K562 (cell line): ENCODE data around the gene SYS1. TPM values are rescaled to one million over a fixed set of nuclear protein-coding genes. Genes with fewer than 3 reads are reported as not detected.

Experiments
- ARID3A ChIP-seq: IDR thresholded peaks from 2 replicates; pipeline ENCODE4 v1.6.1; 2012; ENCODE audit warnings: low read depth, low read length, improper control_type of control experiment, borderline replicate concordance
- ATF1 ChIP-seq, 2 experiments: fragments of 450-650 bp in 1 of 2; IDR thresholded peaks; 2 replicates each; pipeline ENCODE4 v1.6.1; 2016; ENCODE audit warnings: missing compliant biosample characterization in 1 of 2, missing genetic modification characterization in 1 of 2
- BACH1 ChIP-seq: fragments of 200-800 bp; sonication (Bioruptor generic); IDR thresholded peaks from 2 replicates; pipeline ENCODE4 v1.6.1; 2016; ENCODE audit warnings: missing genetic modification characterization, missing compliant biosample characterization
- CTBP1 ChIP-seq: fragments of 450-650 bp; IDR thresholded peaks from 2 replicates; pipeline ENCODE4 v1.6.1; 2016; ENCODE audit warnings: borderline replicate concordance
- CXXC5 ChIP-seq: fragments of 250-450 bp; sonication (Bioruptor Pico); IDR thresholded peaks from 2 replicates; pipeline ENCODE4 v1.8.0; 2022; ENCODE audit warnings: inconsistent platforms, mild to moderate bottlenecking, moderate library complexity
- ETV5 ChIP-seq: sonication (generic); formaldehyde crosslinking; IDR thresholded peaks from 2 replicates; pipeline ENCODE4 v1.4.0; 2020; ENCODE audit warnings: low read depth, mild to moderate bottlenecking, missing genetic modification reagents
- FOXJ3 ChIP-seq: sonication (generic); formaldehyde crosslinking; IDR thresholded peaks from 2 replicates; pipeline ENCODE4 v1.4.0; 2020; ENCODE audit warnings: mild to moderate bottlenecking, missing genetic modification reagents
- FOXM1 ChIP-seq, 2 experiments: fragments of 450-650 bp in 1 of 2; sonication (generic) in 1 of 2; formaldehyde crosslinking in 1 of 2; IDR thresholded peaks; 2 replicates each; pipeline versions ENCODE4 v1.6.1 to v1.9.0; 2017 to 2022; ENCODE audit warnings: low read depth in 2 of 2, mild to moderate bottlenecking in 2 of 2, missing genetic modification reagents in 1 of 2, moderate library complexity in 1 of 2
- GABPA ChIP-seq: fragments of 200-800 bp; sonication (Bioruptor generic); conservative IDR thresholded peaks from 2 replicates; pipeline ENCODE4 v1.6.1; 2016; ENCODE audit warnings: low read depth, missing genetic modification characterization, missing compliant biosample characterization
- HNRNPLL ChIP-seq: fragments of 200-400 bp; formaldehyde crosslinking; IDR thresholded peaks from 2 replicates; pipeline ENCODE4 v1.6.1; 2017; ENCODE audit warnings: low read length, low read depth, mild to moderate bottlenecking; ENCODE audit not compliant: poor library complexity, severe bottlenecking
- JUN ChIP-seq, 2 experiments: sonication (generic) in 1 of 2; formaldehyde crosslinking in 1 of 2; IDR thresholded peaks; 2 replicates each; pipeline versions ENCODE4 v1.6.1 to v1.8.0; 2012 to 2022; ENCODE audit warnings: borderline replicate concordance in 2 of 2, mild to moderate bottlenecking in 2 of 2, improper control_type of control experiment in 1 of 2, low read depth in 1 of 2, low read length in 1 of 2, missing genetic modification reagents in 1 of 2
- KDM2B ChIP-seq: fragments of 250-450 bp; sonication (Bioruptor Pico); IDR thresholded peaks from 2 replicates; pipeline ENCODE4 v1.8.0; 2021; ENCODE audit warnings: mild to moderate bottlenecking, moderate library complexity
- PHB2 ChIP-seq: fragments of 450-650 bp; IDR thresholded peaks from 2 replicates; pipeline ENCODE4 v1.6.1; 2017; ENCODE audit warnings: low read depth
- POLR2A ChIP-seq: fragments of 450-650 bp; conservative IDR thresholded peaks from 2 replicates; pipeline ENCODE4 v1.6.1; 2016
- RB1 ChIP-seq: fragments of 450-650 bp; IDR thresholded peaks from 2 replicates; pipeline ENCODE4 v1.6.1; 2017; ENCODE audit warnings: low read depth, mild to moderate bottlenecking
- SNIP1 ChIP-seq: fragments of 450-650 bp; IDR thresholded peaks from 2 replicates; pipeline ENCODE4 v1.7.1; 2017; ENCODE audit warnings: low read depth, mild to moderate bottlenecking
- SRF ChIP-seq, 2 experiments: fragments of 250-450, 450-650 bp in 1 of 2; sonication (Bioruptor Pico) in 1 of 2; sonication (generic) in 1 of 2; formaldehyde crosslinking; IDR thresholded peaks; 2 replicates each; pipeline versions ENCODE4 v1.5.0 to v1.5.1; 2020 to 2022; ENCODE audit warnings: mild to moderate bottlenecking in 1 of 2, missing genetic modification reagents in 1 of 2
- STAG1 ChIP-seq: sonication (generic); formaldehyde crosslinking; IDR thresholded peaks from 2 replicates; pipeline ENCODE4 v1.5.0; 2020; ENCODE audit warnings: missing genetic modification reagents, borderline replicate concordance
- SUPT5H ChIP-seq: fragments of 450-650 bp; IDR thresholded peaks from 2 replicates; pipeline ENCODE4 v1.6.1; 2016
- TAF1 ChIP-seq: IDR thresholded peaks from 2 replicates; pipeline ENCODE4 v1.6.1; 2011; ENCODE audit warnings: mild to moderate bottlenecking, low read length, moderate library complexity; ENCODE audit not compliant: insufficient read depth, control insufficient read depth, severe bottlenecking; ENCODE audit errors: extremely low read depth
- TBP ChIP-seq: optimal IDR thresholded peaks from 2 replicates; pipeline ENCODE3; 2011; ENCODE audit warnings: low read depth, low read length, improper control_type of control experiment
- ZBTB7A ChIP-seq: IDR thresholded peaks from 2 replicates; pipeline ENCODE4 v1.6.1; 2011; ENCODE audit warnings: low read depth, mild to moderate bottlenecking, low read length, moderate library complexity, borderline replicate concordance; ENCODE audit not compliant: control insufficient read depth
- ZFX ChIP-seq: sonication (generic); formaldehyde crosslinking; IDR thresholded peaks from 2 replicates; pipeline ENCODE4 v1.8.0; 2022; ENCODE audit warnings: mild to moderate bottlenecking, missing genetic modification reagents, moderate library complexity
- ZNF239 ChIP-seq: fragments of 250-450 bp; sonication (Bioruptor Pico); IDR thresholded peaks from 2 replicates; pipeline ENCODE4 v1.4.0; 2020; ENCODE audit warnings: mild to moderate bottlenecking
- ZNF431 ChIP-seq: sonication (generic); formaldehyde crosslinking; IDR thresholded peaks from 2 replicates; pipeline ENCODE4 v1.8.0; 2022; ENCODE audit warnings: mild to moderate bottlenecking, missing genetic modification reagents
- polyA plus RNA-seq, 8 experiments: library from polyadenylated mRNA; depleted of rRNA in 4 of 8; stranded (reverse) in 5 of 8; unstranded in 3 of 8; fragments of >200 nt; fragmentation: Nextera tagmentation in 2 of 8; fragmentation: Illumina TruSeq in 1 of 8; extraction: Ambion mirVana in 2 of 8; extraction: Trizol in 1 of 8; gene quantifications; 2 replicates each; pipeline versions ENCODE4 v1.2.1 to v1.2.3, GENCODE V29; 2011 to 2014; ENCODE audit warnings: inconsistent platforms in 1 of 8, missing spikeins in 1 of 8
- total RNA-seq, 7 experiments: library from RNA; depleted of rRNA in 6 of 7; stranded (reverse); fragments of >200 nt in 6 of 7; fragmentation: Illumina TruSeq in 2 of 7; extraction: Trizol in 2 of 7; gene quantifications; 2 replicates each; pipeline versions ENCODE4 v1.2.1 to v1.2.3, GENCODE V29; 2011 to 2021; ENCODE audit warnings: low replicate concordance in 1 of 7
- TF ChIP-seq, protein P1 (sequence below): sonication (generic); formaldehyde crosslinking; IDR thresholded peaks from 2 replicates; pipeline ENCODE4 v1.8.0; 2022; ENCODE audit warnings: missing genetic modification reagents, mild to moderate bottlenecking, borderline replicate concordance

SYS1 gene
- total and polyA plus RNA-seq, 9 of the 15 experiments (the other 6 are each of a cell fraction or from before 2014, with no cell fraction given), result 11.1 to 25.2 (median 17.5) TPM

GRCh38 chr20:45406260-45407066 is 43.5 kb downstream of the SYS1 start (continued):
- TF ChIP-seq ZNF431 (CRISPR knock-in tag) (peak; percentile 53; the same call in 1 of the 2 replicates), ARID3A (no peak), ZFX (peak; percentile 69), TAF1 (peak; percentile 41), ATF1 (CRISPR knock-in tag; IDR thresholded peaks at IDR 0.05) (no peak), ATF1 (tag; IDR thresholded peaks at IDR 0.05) (0 out of 2 replicates have a peak, but pooled peaks have one; percentile 14), SUPT5H (peak; percentile 47; the same call in 1 of the 2 replicates), KDM2B (CRISPR knock-in tag) (peak; percentile 62; the same call in 1 of the 2 replicates), FOXM1 (IDR thresholded peaks at IDR 0.05; ENCODE audit: low read depth) (no peak), FOXM1 (CRISPR knock-in tag; IDR thresholded peaks at IDR 0.05; ENCODE audit: low read depth) (no peak), STAG1 (CRISPR knock-in tag) (0 out of 2 replicates have a peak, but pooled peaks have one; percentile 18), SNIP1 (no peak), FOXJ3 (CRISPR knock-in tag) (no peak), BACH1 (tag) (no peak), POLR2A (0 out of 2 replicates have a peak, but pooled peaks have one; percentile 24), ETV5 (CRISPR knock-in tag) (peak; percentile 17; the same call in 1 of the 2 replicates), GABPA (tag) (peak; percentile 87), HNRNPLL (peak; percentile 68), ZBTB7A (peak; percentile 91), TBP (peak; percentile 49), RB1 (peak; percentile 63; the same call in 1 of the 2 replicates), ZNF239 (no peak), JUN (IDR thresholded peaks at IDR 0.05; ENCODE audit: borderline replicate concordance, low read depth, low read length) (no peak), JUN (CRISPR knock-in tag; IDR thresholded peaks at IDR 0.05; ENCODE audit: borderline replicate concordance) (0 out of 2 replicates have a peak, but pooled peaks have one; percentile 15), SRF (CRISPR knock-in tag; IDR thresholded peaks at IDR 0.05) (0 out of 4 replicates have a peak, but pooled peaks of 1 of the 2 experiments have one; percentile 40), CXXC5 (CRISPR knock-in tag) (peak; percentile 79), CTBP1 (peak; percentile 62; the same call in 1 of the 2 replicates), PHB2 (no peak)
- TF ChIP-seq, protein P1, sequence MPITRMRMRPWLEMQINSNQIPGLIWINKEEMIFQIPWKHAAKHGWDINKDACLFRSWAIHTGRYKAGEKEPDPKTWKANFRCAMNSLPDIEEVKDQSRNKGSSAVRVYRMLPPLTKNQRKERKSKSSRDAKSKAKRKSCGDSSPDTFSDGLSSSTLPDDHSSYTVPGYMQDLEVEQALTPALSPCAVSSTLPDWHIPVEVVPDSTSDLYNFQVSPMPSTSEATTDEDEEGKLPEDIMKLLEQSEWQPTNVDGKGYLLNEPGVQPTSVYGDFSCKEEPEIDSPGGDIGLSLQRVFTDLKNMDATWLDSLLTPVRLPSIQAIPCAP (CRISPR knock-in tag), result no peak
